Keratinocyte (primary cell): Measurements from ENCODE around the gene OBSCN. TPM values are rescaled to one million over a fixed set of nuclear protein-coding genes. Genes with fewer than 3 reads are reported as not detected.

Source experiments
- DNase-seq: peaks from one replicate; pipeline ENCODE4 v3.0.0-alpha.2; 2011; ENCODE audit warnings: low read depth, missing footprints, low spot score
- FAIRE-seq: peaks from 2 replicates; lab custom pipeline; 2011; peaks lifted over from hg19 to GRCh38; lab: Jason Lieb, UNC
- H2AFZ ChIP-seq: 2 replicates; pipeline ENCODE4 v1.6.0; 2012; ENCODE audit warnings: low read length, control low read depth, inconsistent platforms; ENCODE audit not compliant: control insufficient read depth
- H3K27ac ChIP-seq: 2 replicates; pipeline ENCODE4 v1.5.1; 2011; ENCODE audit warnings: low read length; ENCODE audit not compliant: control insufficient read depth, insufficient read depth
- H3K27me3 ChIP-seq: 3 replicates; pipeline ENCODE4 v1.6.0; 2011; ENCODE audit warnings: low read length; ENCODE audit not compliant: control insufficient read depth, insufficient read depth; ENCODE audit errors: extremely low read depth
- H3K36me3 ChIP-seq, 2 experiments: 2 replicates in 1 of 2; 3 replicates in 1 of 2; pipeline ENCODE4 v1.5.1; 2011; ENCODE audit warnings: low read length in 2 of 2, mild to moderate bottlenecking in 1 of 2; ENCODE audit not compliant: control insufficient read depth in 2 of 2, insufficient read depth in 2 of 2; ENCODE audit errors: extremely low read depth in 1 of 2
- H3K4me1 ChIP-seq: 3 replicates; pipeline ENCODE4 v1.5.1; 2011; ENCODE audit warnings: low read length; ENCODE audit not compliant: control insufficient read depth, insufficient read depth; ENCODE audit errors: extremely low read depth
- H3K4me2 ChIP-seq: 3 replicates; pipeline ENCODE4 v1.6.0; 2011; ENCODE audit warnings: low read depth, low read length; ENCODE audit not compliant: control insufficient read depth, insufficient read depth; ENCODE audit errors: extremely low read depth
- H3K4me3 ChIP-seq, 3 experiments: fragments of 200-600 bp in 1 of 3; sonication (generic) in 1 of 3; 2 replicates in 2 of 3; 3 replicates in 1 of 3; pipeline ENCODE4 v1.5.1; 2011 to 2016; ENCODE audit warnings: low read length in 3 of 3, mild to moderate bottlenecking in 3 of 3, control low read depth in 2 of 3, inconsistent platforms in 1 of 3, low read depth in 1 of 3, mixed read lengths in 1 of 3, mixed run types in 1 of 3, moderate library complexity in 1 of 3; ENCODE audit not compliant: control insufficient read depth in 2 of 3, insufficient read depth in 2 of 3; ENCODE audit errors: extremely low read depth in 1 of 3
- H3K79me2 ChIP-seq: 2 replicates; pipeline ENCODE4 v1.6.0; 2012; ENCODE audit warnings: low read length; ENCODE audit not compliant: control insufficient read depth, insufficient read depth
- H3K9ac ChIP-seq: 3 replicates; pipeline ENCODE4 v1.6.0; 2011; ENCODE audit warnings: low read length; ENCODE audit not compliant: control insufficient read depth, insufficient read depth; ENCODE audit errors: extremely low read depth
- H3K9me1 ChIP-seq: 3 replicates; pipeline ENCODE4 v1.6.0; 2011; ENCODE audit warnings: low read length; ENCODE audit not compliant: control insufficient read depth, insufficient read depth; ENCODE audit errors: extremely low read depth
- H3K9me3 ChIP-seq: 2 replicates; pipeline ENCODE4 v1.5.1; 2012; ENCODE audit warnings: low read depth, low read length; ENCODE audit not compliant: control insufficient read depth
- H4K20me1 ChIP-seq: 3 replicates; pipeline ENCODE4 v1.6.0; 2011; ENCODE audit warnings: low read length; ENCODE audit not compliant: control insufficient read depth, insufficient read depth; ENCODE audit errors: extremely low read depth
- EZH2 ChIP-seq: IDR thresholded peaks from one replicate; pipeline ENCODE4 v1.6.1; 2012; ENCODE audit warnings: inconsistent platforms, mild to moderate bottlenecking, low read length, moderate library complexity
- dilution Hi-C: fragments of 300-500 bp; cut with MboI; formaldehyde crosslinking; loops from one replicate; pipeline ENCODE4 v1.7.0; 2020; ENCODE audit warnings: low sequenced_read_pairs; ENCODE audit not compliant: extremely low pct_ligation_motif_present
- polyA plus RNA-seq, 5 experiments: library from polyadenylated mRNA; depleted of rRNA in 3 of 5; stranded (reverse) in 3 of 5; stranded (forward) in 1 of 5; unstranded in 1 of 5; fragments of >200 nt; gene quantifications; 1 replicate in 1 of 5; 2 replicates in 3 of 5; 3 replicates in 1 of 5; pipeline versions ENCODE4 v1.2.1 to v1.2.3, GENCODE V29; 2011 to 2012; ENCODE audit warnings: missing spikeins in 2 of 5, low read depth in 1 of 5, low replicate concordance in 1 of 5
- TF ChIP-seq, protein P1 (sequence below), 3 experiments: IDR thresholded peaks in 1 of 3; conservative IDR thresholded peaks in 1 of 3; optimal IDR thresholded peaks in 1 of 3; 2 replicates in 2 of 3; 3 replicates in 1 of 3; pipeline versions ENCODE3 to v1.5.1; 2011; ENCODE audit warnings: low read length in 3 of 3, mild to moderate bottlenecking in 3 of 3, moderate library complexity in 2 of 3, control low read depth in 1 of 3, inconsistent platforms in 1 of 3; ENCODE audit not compliant: insufficient read depth in 2 of 3; ENCODE audit errors: extremely low read depth in 1 of 3

The OBSCN gene
- polyA plus RNA-seq, 1 donor (not counting 4 experiments of a cell fraction or from before 2014, with no cell fraction given) = 1.8 TPM

DNA sequence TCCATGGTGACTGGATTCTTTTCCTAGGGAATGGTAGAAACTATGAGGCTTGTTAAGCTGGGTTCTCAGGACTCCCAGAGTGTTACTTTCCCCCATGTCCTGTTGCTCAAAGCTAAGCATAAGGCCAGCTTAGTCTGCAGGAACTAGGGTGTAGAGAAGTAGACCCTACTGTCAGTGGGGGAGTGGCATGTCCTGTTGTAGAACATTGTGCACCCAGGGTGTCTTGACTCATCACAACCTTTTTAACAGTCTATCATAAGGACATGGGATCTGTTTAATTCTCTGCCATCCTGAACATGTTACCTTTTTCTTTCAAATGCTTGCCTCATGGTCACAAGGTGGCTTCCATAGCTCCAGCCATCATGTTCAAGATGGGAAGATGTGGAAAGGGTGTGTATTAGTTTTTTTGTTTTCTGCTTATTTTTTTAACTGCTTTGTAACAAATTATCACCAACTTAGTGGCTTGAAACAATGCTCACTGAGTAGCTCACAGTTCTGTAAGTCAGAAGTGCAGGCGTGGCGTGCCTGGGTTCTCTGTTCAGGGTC is 17.4 kb downstream of the OBSCN start:
- no peak overlapping the region for H3K4me2 ChIP-seq
- peaks cover 11% of the 10 kb centered on the region for H3K4me1 ChIP-seq
- H2AFZ ChIP-seq = no peak overlapping the region
- H3K36me3 ChIP-seq = peaks cover 7 to 11% of the 10 kb centered on the region in 2 experiments
- no peaks in the 10 kb centered on the region for H4K20me1 ChIP-seq
- dilution Hi-C loops = no loop called here
- H3K9ac ChIP-seq = no peak overlapping the region
- no peaks in the 10 kb centered on the region for H3K27me3 ChIP-seq
- peaks cover 2% of the 10 kb centered on the region for H3K9me3 ChIP-seq
- H3K79me2 ChIP-seq = no peaks in the 10 kb centered on the region
- no peak overlapping the region for H3K4me3 ChIP-seq
- DNase-seq = no peak
- TF ChIP-seq, protein P1, sequence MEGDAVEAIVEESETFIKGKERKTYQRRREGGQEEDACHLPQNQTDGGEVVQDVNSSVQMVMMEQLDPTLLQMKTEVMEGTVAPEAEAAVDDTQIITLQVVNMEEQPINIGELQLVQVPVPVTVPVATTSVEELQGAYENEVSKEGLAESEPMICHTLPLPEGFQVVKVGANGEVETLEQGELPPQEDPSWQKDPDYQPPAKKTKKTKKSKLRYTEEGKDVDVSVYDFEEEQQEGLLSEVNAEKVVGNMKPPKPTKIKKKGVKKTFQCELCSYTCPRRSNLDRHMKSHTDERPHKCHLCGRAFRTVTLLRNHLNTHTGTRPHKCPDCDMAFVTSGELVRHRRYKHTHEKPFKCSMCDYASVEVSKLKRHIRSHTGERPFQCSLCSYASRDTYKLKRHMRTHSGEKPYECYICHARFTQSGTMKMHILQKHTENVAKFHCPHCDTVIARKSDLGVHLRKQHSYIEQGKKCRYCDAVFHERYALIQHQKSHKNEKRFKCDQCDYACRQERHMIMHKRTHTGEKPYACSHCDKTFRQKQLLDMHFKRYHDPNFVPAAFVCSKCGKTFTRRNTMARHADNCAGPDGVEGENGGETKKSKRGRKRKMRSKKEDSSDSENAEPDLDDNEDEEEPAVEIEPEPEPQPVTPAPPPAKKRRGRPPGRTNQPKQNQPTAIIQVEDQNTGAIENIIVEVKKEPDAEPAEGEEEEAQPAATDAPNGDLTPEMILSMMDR (optimal IDR thresholded peaks at IDR 0.05 in 1 of 3, IDR thresholded peaks at IDR 0.05 in 1 of 3, conservative IDR thresholded peaks at IDR 0.05 in 1 of 3; ENCODE audit: extremely low read depth in 1 of 3, insufficient read depth in 2 of 3, low read length in 3 of 3) = no peak
- TF ChIP-seq EZH2 = no peak
- no peak for FAIRE-seq
- H3K27ac ChIP-seq = no peak overlapping the region
- H3K9me1 ChIP-seq = no peaks in the 10 kb centered on the region

DNA sequence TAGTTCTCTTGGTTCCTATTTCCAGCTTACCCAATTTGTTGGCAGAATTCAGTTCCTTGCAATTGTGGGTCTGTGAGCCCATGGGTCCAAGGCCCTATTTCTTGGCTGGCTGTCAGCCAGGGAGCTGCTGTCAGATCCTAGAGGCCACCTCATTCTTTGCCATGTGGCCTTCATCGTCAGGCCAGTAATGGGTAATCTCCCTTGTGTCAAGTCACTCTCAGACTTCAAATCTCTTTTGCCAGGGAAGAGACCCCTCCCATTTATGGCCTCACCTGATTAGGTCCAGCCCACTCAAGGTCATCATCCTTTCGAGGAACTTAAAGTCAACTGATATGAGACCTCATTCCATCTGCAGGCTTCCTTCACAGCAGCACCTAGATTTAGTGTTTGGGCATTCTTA is 17.9 kb downstream of the OBSCN start:
- Histone ChIP-seq H3K27me3 (no peaks in the 10 kb centered on the region), H3K4me2 (no peak overlapping the region), H3K9me1 (no peaks in the 10 kb centered on the region), H3K27ac (no peak overlapping the region), H3K9ac (no peak overlapping the region), H4K20me1 (no peaks in the 10 kb centered on the region), H3K36me3 (peaks cover 7 to 11% of the 10 kb centered on the region in 2 experiments), H3K4me1 (peaks cover 11% of the 10 kb centered on the region), H3K4me3 (no peak overlapping the region), H3K9me3 (peaks cover 2% of the 10 kb centered on the region), H3K79me2 (no peaks in the 10 kb centered on the region), H2AFZ (no peak overlapping the region)
- FAIRE-seq = no peak
- no peak for TF ChIP-seq EZH2
- TF ChIP-seq, protein P1 (optimal IDR thresholded peaks at IDR 0.05 in 1 of 3, IDR thresholded peaks at IDR 0.05 in 1 of 3, conservative IDR thresholded peaks at IDR 0.05 in 1 of 3; ENCODE audit: extremely low read depth in 1 of 3, insufficient read depth in 2 of 3, low read length in 3 of 3) = no peak
- no peak for DNase-seq
- dilution Hi-C loops = no loop called here
